PC-3 (cell line): Measurements from ENCODE around the gene LTB4R2. TPM values are rescaled to one million over a fixed set of nuclear protein-coding genes. Genes with fewer than 3 reads are reported as not detected.

Experiments used
- ATAC-seq: fragments of 200-7000 bp; cut with Tn5 transposase; 2 replicates; pipeline ENCODE4 v1.9.1; 2020; ENCODE audit warnings: mild to moderate bottlenecking, moderate library complexity
- BruUV-seq: library from RNA; stranded (reverse); fragments of 400-500 nt; replicated peaks from 2 replicates; lab custom pipeline; 2021; lab: Mats Ljungman, UMichigan
- CTCF ChIA-PET: fragments of 300-600 bp; sonication (Branson Sonifier 250); formaldehyde crosslinking; loops from one replicate; lab custom pipeline; 2022; ENCODE audit warnings: antibody characterized with exemption; lab: Charles Lee
- POLR2A ChIA-PET: fragments of 300-600 bp; sonication (Branson Sonifier 250); formaldehyde crosslinking; loops from one replicate; lab custom pipeline; 2022; ENCODE audit warnings: antibody characterized with exemption; ENCODE audit not compliant: unreplicated experiment; lab: Charles Lee
- DNase-seq: peaks from one replicate; pipeline ENCODE4 v3.0.0-alpha.2; 2015
- H2AFZ ChIP-seq: fragments of 300-600 bp; sonication (generic); 2 replicates; pipeline ENCODE4 v1.6.0; 2016; ENCODE audit warnings: antibody characterized with exemption, low read length
- H3F3A ChIP-seq: fragments of 300-600 bp; sonication (generic); one replicate; pipeline ENCODE4 v1.6.0; 2017; ENCODE audit warnings: antibody characterized with exemption, low read length, control low read depth, mild to moderate bottlenecking; ENCODE audit not compliant: unreplicated experiment
- H3K27ac ChIP-seq: fragments of 300-600 bp; sonication (generic); 2 replicates; pipeline ENCODE4 v1.5.1; 2016; ENCODE audit warnings: mild to moderate bottlenecking, low read length
- H3K27me3 ChIP-seq: fragments of 300-600 bp; sonication (generic); 2 replicates; pipeline ENCODE4 v1.6.1; 2016; ENCODE audit warnings: low read length, mixed read lengths
- H3K36me3 ChIP-seq: fragments of 300-600 bp; sonication (generic); 2 replicates; pipeline ENCODE4 v1.6.1; 2016; ENCODE audit warnings: low read depth, mixed run types, low read length, mixed read lengths
- H3K4me1 ChIP-seq: fragments of 300-600 bp; sonication (generic); 2 replicates; pipeline ENCODE4 v1.5.1; 2016; ENCODE audit warnings: low read length; ENCODE audit not compliant: insufficient read depth
- H3K4me2 ChIP-seq: fragments of 300-600 bp; sonication (generic); 2 replicates; pipeline ENCODE4 v1.6.0; 2016; ENCODE audit warnings: low read length
- H3K4me3 ChIP-seq: fragments of 300-600 bp; sonication (generic); 2 replicates; pipeline ENCODE4 v1.5.1; 2016; ENCODE audit warnings: mild to moderate bottlenecking, low read length, mixed read lengths
- H3K79me2 ChIP-seq: fragments of 300-600 bp; sonication (generic); 2 replicates; pipeline ENCODE4 v1.6.1; 2017; ENCODE audit warnings: low read length, mixed read lengths
- H3K9ac ChIP-seq: fragments of 300-600 bp; sonication (generic); 2 replicates; pipeline ENCODE4 v1.6.0; 2016; ENCODE audit warnings: mild to moderate bottlenecking, low read length
- H3K9me2 ChIP-seq: fragments of 300-600 bp; sonication (generic); replicated peaks from 2 replicates; pipeline ENCODE4 v1.6.1; 2016; ENCODE audit warnings: mixed run types, low read length, mixed read lengths
- H3K9me3 ChIP-seq: fragments of 300-600 bp; sonication (generic); 2 replicates; pipeline ENCODE4 v1.6.1; 2016; ENCODE audit warnings: low read length, mixed read lengths
- H4K20me1 ChIP-seq: fragments of 300-600 bp; sonication (generic); 2 replicates; pipeline ENCODE4 v1.6.1; 2016; ENCODE audit warnings: low read length, mixed read lengths
- EZH2 ChIP-seq: fragments of 300-600 bp; sonication (generic); IDR thresholded peaks from one replicate; pipeline ENCODE4 v1.6.1; 2017; ENCODE audit warnings: antibody characterized with exemption, mild to moderate bottlenecking, low read length; ENCODE audit not compliant: unreplicated experiment
- EZH2phosphoT487 ChIP-seq: fragments of 300-600 bp; sonication (generic); IDR thresholded peaks from 2 replicates; pipeline ENCODE4 v1.6.1; 2018; ENCODE audit warnings: mild to moderate bottlenecking, antibody characterized with exemption, low read length, borderline replicate concordance
- intact Hi-C: fragments of 100-400 bp; cut with micrococcal nuclease; formaldehyde crosslinking; loops from 2 replicates; pipeline ENCODE4 v1.9.0; 2023
- total RNA-seq: library from RNA; depleted of rRNA; stranded (reverse); fragments of >200 nt; gene quantifications from 2 replicates; pipeline ENCODE4 v1.2.3, GENCODE V29; 2014
- TF ChIP-seq, protein P1 (sequence below): fragments of 300-600 bp; sonication (generic); conservative IDR thresholded peaks from 2 replicates; pipeline ENCODE4 v1.5.1; 2017; ENCODE audit warnings: antibody characterized with exemption, low read depth, mild to moderate bottlenecking, low read length

Gene LTB4R2
- total RNA-seq, 1 experiment from 2014 or later, result 9.3 TPM

DNA sequence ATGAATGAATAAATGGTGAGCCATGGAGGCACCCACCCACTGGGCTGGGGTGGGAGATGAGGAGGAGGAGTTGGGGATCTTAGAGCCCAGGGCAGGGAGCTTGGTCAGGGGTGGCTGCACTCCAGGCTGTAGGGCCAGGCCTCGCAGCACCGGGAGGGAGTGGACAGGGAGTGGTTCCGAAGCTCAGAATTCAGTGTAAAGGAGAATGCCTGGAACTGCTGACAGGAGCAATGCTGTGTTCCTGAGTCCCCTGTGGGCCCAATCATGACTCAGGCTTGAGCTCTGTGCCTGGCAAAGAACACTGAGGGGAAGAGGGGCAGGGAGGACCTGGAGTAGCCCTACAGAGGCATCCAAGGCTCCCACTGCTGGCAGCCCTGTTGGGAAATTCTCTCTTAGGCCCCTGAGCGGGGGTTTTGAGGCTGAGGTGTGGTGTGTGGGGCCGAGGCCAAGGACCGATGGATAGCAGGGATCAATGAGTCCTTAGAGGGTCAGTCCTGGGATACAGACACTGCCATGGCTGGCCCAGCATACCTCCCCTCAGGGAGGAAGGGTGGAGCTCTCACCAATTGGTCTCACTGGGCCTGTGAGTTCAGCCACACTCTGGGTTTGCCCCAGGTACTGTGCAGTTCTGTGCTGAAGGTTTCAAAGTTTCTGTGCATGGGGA lies 29.0 kb upstream of the LTB4R2 start:
- H3F3A ChIP-seq, result no peaks in the 10 kb centered on the region
- ChIA-PET POLR2A (no interaction called here), CTCF (no interaction called here)
- H3K27me3 ChIP-seq, result no peaks in the 10 kb centered on the region
- H3K4me2 ChIP-seq, result no peak overlapping the region
- intact Hi-C loops, result no loop called here
- H3K27ac ChIP-seq, result no peak overlapping the region
- H2AFZ ChIP-seq, result no peak overlapping the region
- H3K4me3 ChIP-seq, result no peak overlapping the region
- H3K9ac ChIP-seq, result no peak overlapping the region
- BruUV-seq, result no TSS peak
- ATAC-seq (no peak), DNase-seq (no peak)
- no peaks in the 10 kb centered on the region for H3K9me3 ChIP-seq
- H3K9me2 ChIP-seq, result no peaks in the 10 kb centered on the region
- TF ChIP-seq, protein P1, sequence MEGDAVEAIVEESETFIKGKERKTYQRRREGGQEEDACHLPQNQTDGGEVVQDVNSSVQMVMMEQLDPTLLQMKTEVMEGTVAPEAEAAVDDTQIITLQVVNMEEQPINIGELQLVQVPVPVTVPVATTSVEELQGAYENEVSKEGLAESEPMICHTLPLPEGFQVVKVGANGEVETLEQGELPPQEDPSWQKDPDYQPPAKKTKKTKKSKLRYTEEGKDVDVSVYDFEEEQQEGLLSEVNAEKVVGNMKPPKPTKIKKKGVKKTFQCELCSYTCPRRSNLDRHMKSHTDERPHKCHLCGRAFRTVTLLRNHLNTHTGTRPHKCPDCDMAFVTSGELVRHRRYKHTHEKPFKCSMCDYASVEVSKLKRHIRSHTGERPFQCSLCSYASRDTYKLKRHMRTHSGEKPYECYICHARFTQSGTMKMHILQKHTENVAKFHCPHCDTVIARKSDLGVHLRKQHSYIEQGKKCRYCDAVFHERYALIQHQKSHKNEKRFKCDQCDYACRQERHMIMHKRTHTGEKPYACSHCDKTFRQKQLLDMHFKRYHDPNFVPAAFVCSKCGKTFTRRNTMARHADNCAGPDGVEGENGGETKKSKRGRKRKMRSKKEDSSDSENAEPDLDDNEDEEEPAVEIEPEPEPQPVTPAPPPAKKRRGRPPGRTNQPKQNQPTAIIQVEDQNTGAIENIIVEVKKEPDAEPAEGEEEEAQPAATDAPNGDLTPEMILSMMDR, result no peak
- TF ChIP-seq EZH2, result no peak
- TF ChIP-seq EZH2phosphoT487, result no peak
- no peaks in the 10 kb centered on the region for H3K36me3 ChIP-seq
- H3K4me1 ChIP-seq, result peaks cover 7% of the 10 kb centered on the region
- no peaks in the 10 kb centered on the region for H3K79me2 ChIP-seq
- no peaks in the 10 kb centered on the region for H4K20me1 ChIP-seq

DNA sequence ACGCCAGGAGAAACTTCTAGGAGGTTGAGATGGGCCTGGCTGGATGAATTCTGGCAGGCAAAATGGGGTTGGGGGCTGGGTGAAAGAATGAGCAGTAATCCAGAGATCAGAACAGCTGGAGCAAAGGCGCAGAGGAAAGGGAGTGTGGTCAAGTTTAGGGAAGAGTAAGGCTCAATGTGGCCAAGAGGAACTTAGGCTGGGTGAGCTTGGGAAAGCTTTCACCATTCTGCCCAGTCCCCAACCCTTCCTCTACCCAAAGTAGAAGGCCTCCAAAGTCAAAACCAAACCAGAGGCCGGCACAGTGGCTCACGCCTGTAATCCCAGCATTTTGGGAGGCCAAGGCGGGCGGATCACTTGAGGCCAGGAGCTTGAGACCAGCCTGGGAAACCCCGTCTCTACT lies 28.3 kb upstream of the LTB4R2 start:
- Histone ChIP-seq H3K9me2 (no peaks in the 10 kb centered on the region), H4K20me1 (no peaks in the 10 kb centered on the region), H3K36me3 (no peaks in the 10 kb centered on the region), H3K27me3 (no peaks in the 10 kb centered on the region), H3K4me1 (peaks cover 7% of the 10 kb centered on the region), H3K9me3 (no peaks in the 10 kb centered on the region), H3K27ac (no peak overlapping the region), H3K4me3 (no peak overlapping the region), H3K4me2 (no peak overlapping the region), H3K9ac (no peak overlapping the region), H3F3A (no peaks in the 10 kb centered on the region), H2AFZ (no peak overlapping the region), H3K79me2 (no peaks in the 10 kb centered on the region)
- TF ChIP-seq EZH2phosphoT487 (no peak), EZH2 (no peak)
- ChIA-PET POLR2A (no interaction called here), CTCF (no interaction called here)
- DNase-seq, result no peak
- no peak for ATAC-seq
- intact Hi-C loops, result no loop called here
- BruUV-seq, result no TSS peak

GRCh38 chr14:24282736-24283135 lies 27.2 kb upstream of the LTB4R2 start:
- intact Hi-C loops, result no loop called here
- DNase-seq, result no peak
- no peak for ATAC-seq
- TF ChIP-seq, protein P1, result no peak
- TF ChIP-seq EZH2phosphoT487, result no peak
- TF ChIP-seq EZH2, result no peak
- no TSS peak for BruUV-seq
- Histone ChIP-seq H3K4me2 (no peak overlapping the region), H3K36me3 (no peaks in the 10 kb centered on the region), H4K20me1 (no peaks in the 10 kb centered on the region), H3K9me3 (no peaks in the 10 kb centered on the region), H2AFZ (no peak overlapping the region), H3K4me1 (peaks cover 7% of the 10 kb centered on the region), H3K4me3 (no peak overlapping the region), H3K27ac (no peak overlapping the region), H3K79me2 (no peaks in the 10 kb centered on the region), H3K9ac (no peak overlapping the region), H3K27me3 (no peaks in the 10 kb centered on the region), H3K9me2 (no peaks in the 10 kb centered on the region), H3F3A (no peaks in the 10 kb centered on the region)
- CTCF ChIA-PET, result no interaction called here
- POLR2A ChIA-PET, result no interaction called here
